ENCODE results near the gene FBXL16. TPM values are rescaled to one million over a fixed set of nuclear protein-coding genes. Genes with fewer than 3 reads are reported as not detected.

FBXL16 gene
- total and polyA plus RNA-seq, 9 of the 15 experiments (the other 6 are each of a cell fraction or from before 2014, with no cell fraction given), result 0.21 to 8.2 (median 1.7) TPM

DNA sequence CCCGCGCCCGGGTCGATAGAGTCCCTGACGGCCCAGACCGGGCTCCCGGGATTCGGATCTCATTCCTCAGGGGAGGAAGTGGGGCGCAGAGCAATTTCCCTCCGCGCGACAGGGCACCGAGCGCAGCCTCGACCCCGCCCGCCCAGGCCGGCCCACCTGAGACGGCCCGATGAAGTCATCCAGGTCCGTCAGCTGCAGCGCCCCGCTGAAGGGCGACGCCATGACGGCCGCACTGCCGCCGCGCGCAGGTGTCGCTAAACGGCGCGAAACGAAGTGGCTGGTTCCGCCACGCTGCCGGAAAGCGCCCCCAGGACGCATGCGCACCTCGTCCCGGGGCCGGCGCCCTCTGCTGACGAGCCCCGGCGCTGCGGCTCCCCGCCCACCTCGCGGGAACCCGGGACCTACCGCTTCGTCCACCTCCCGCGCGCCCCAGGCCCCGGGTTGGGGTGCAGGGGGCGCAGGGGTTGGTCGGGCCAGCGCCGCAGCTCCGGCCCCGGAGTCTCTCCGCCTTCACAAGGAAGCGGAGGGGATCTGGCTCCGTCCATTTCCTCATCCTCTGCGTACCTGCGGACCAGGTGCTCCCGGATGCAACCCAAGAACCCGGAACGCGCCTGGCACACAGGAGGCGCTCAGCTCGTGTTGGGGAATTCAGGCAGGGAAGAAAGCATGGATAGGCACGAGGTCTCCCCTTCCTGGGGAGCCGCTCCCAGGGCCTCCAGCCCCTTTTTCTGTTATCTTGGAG lies 35.3 kb upstream of the FBXL16 start, which contains the start of gene CIAO3 (continued):
- TF ChIP-seq KLF13 (tag; IDR thresholded peaks at IDR 0.05; ENCODE audit: borderline replicate concordance, low read depth) (peak; percentile 99), ZNF589 (CRISPR knock-in tag; IDR thresholded peaks at IDR 0.05; ENCODE audit: low read depth) (no peak), MAFK (IDR thresholded peaks at IDR 0.05; ENCODE audit: low read length) (no peak), ZNF239 (CRISPR knock-in tag; IDR thresholded peaks at IDR 0.05) (peak; percentile 27; the same call in 1 of the 2 replicates), ZNF263 (CRISPR knock-in tag; IDR thresholded peaks at IDR 0.05; ENCODE audit: borderline replicate concordance) (no peak), SAFB2 (IDR thresholded peaks at IDR 0.05; ENCODE audit: borderline replicate concordance, low read depth, low read length, severe bottlenecking) (no peak), PML (IDR thresholded peaks at IDR 0.05; ENCODE audit: low read length) (no peak), TARDBP (IDR thresholded peaks at IDR 0.05) (peak; percentile 57; the same call in 1 of the 2 replicates), EHMT2 (IDR thresholded peaks at IDR 0.05) (no peak), MEF2D (tag; conservative IDR thresholded peaks at IDR 0.05; ENCODE audit: low read depth) (no peak), NRF1 (conservative IDR thresholded peaks at IDR 0.05 in 1 of 2, IDR thresholded peaks at IDR 0.05 in 1 of 2) (peak; percentile 95 to 97), MXI1 (IDR thresholded peaks at IDR 0.05; ENCODE audit: low read depth, low read length) (no peak), HDAC6 (IDR thresholded peaks at IDR 0.05; ENCODE audit: low read depth, low read length) (no peak), NR2F6 (CRISPR knock-in tag; IDR thresholded peaks at IDR 0.05) (no peak)
- TF ChIP-seq, protein P1, sequence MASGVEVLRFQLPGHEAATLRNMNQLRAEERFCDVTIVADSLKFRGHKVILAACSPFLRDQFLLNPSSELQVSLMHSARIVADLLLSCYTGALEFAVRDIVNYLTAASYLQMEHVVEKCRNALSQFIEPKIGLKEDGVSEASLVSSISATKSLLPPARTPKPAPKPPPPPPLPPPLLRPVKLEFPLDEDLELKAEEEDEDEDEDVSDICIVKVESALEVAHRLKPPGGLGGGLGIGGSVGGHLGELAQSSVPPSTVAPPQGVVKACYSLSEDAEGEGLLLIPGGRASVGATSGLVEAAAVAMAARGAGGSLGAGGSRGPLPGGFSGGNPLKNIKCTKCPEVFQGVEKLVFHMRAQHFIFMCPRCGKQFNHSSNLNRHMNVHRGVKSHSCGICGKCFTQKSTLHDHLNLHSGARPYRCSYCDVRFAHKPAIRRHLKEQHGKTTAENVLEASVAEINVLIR (CRISPR knock-in tag; IDR thresholded peaks at IDR 0.05), result peak; percentile 83
- TF ChIP-seq, protein P2, sequence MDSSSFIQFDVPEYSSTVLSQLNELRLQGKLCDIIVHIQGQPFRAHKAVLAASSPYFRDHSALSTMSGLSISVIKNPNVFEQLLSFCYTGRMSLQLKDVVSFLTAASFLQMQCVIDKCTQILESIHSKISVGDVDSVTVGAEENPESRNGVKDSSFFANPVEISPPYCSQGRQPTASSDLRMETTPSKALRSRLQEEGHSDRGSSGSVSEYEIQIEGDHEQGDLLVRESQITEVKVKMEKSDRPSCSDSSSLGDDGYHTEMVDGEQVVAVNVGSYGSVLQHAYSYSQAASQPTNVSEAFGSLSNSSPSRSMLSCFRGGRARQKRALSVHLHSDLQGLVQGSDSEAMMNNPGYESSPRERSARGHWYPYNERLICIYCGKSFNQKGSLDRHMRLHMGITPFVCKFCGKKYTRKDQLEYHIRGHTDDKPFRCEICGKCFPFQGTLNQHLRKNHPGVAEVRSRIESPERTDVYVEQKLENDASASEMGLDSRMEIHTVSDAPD (CRISPR knock-in tag; IDR thresholded peaks at IDR 0.05), result no peak
- TF ChIP-seq, protein P3, sequence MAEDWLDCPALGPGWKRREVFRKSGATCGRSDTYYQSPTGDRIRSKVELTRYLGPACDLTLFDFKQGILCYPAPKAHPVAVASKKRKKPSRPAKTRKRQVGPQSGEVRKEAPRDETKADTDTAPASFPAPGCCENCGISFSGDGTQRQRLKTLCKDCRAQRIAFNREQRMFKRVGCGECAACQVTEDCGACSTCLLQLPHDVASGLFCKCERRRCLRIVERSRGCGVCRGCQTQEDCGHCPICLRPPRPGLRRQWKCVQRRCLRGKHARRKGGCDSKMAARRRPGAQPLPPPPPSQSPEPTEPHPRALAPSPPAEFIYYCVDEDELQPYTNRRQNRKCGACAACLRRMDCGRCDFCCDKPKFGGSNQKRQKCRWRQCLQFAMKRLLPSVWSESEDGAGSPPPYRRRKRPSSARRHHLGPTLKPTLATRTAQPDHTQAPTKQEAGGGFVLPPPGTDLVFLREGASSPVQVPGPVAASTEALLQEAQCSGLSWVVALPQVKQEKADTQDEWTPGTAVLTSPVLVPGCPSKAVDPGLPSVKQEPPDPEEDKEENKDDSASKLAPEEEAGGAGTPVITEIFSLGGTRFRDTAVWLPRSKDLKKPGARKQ (CRISPR knock-in tag; IDR thresholded peaks at IDR 0.05), result no peak
- TF ChIP-seq, protein P4, sequence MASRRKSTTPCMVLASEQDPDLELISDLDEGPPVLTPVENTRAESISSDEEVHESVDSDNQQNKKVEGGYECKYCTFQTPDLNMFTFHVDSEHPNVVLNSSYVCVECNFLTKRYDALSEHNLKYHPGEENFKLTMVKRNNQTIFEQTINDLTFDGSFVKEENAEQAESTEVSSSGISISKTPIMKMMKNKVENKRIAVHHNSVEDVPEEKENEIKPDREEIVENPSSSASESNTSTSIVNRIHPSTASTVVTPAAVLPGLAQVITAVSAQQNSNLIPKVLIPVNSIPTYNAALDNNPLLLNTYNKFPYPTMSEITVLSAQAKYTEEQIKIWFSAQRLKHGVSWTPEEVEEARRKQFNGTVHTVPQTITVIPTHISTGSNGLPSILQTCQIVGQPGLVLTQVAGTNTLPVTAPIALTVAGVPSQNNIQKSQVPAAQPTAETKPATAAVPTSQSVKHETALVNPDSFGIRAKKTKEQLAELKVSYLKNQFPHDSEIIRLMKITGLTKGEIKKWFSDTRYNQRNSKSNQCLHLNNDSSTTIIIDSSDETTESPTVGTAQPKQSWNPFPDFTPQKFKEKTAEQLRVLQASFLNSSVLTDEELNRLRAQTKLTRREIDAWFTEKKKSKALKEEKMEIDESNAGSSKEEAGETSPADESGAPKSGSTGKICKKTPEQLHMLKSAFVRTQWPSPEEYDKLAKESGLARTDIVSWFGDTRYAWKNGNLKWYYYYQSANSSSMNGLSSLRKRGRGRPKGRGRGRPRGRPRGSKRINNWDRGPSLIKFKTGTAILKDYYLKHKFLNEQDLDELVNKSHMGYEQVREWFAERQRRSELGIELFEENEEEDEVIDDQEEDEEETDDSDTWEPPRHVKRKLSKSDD (conservative IDR thresholded peaks at IDR 0.05; ENCODE audit: low read length), result no peak
- TF ChIP-seq, protein P5, sequence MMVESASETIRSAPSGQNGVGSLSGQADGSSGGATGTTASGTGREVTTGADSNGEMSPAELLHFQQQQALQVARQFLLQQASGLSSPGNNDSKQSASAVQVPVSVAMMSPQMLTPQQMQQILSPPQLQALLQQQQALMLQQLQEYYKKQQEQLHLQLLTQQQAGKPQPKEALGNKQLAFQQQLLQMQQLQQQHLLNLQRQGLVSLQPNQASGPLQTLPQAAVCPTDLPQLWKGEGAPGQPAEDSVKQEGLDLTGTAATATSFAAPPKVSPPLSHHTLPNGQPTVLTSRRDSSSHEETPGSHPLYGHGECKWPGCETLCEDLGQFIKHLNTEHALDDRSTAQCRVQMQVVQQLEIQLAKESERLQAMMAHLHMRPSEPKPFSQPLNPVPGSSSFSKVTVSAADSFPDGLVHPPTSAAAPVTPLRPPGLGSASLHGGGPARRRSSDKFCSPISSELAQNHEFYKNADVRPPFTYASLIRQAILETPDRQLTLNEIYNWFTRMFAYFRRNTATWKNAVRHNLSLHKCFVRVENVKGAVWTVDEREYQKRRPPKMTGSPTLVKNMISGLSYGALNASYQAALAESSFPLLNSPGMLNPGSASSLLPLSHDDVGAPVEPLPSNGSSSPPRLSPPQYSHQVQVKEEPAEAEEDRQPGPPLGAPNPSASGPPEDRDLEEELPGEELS (CRISPR knock-in tag; IDR thresholded peaks at IDR 0.05; ENCODE audit: borderline replicate concordance), result no peak

All from K562 (cell line).